HCT116 (cell line): ENCODE data around the gene PPP6R3. TPM values are rescaled to one million over a fixed set of nuclear protein-coding genes. Genes with fewer than 3 reads are reported as not detected.

ENCODE experiments used
- ATAC-seq: fragments of 200-7000 bp; cut with Tn5 transposase; 2 replicates; pipeline ENCODE4 v1.9.1; 2020; ENCODE audit warnings: mild to moderate bottlenecking, moderate library complexity
- BruUV-seq: library from RNA; stranded (reverse); fragments of 400-500 nt; replicated peaks from 2 replicates; lab custom pipeline; 2021; lab: Mats Ljungman, UMichigan
- CTCF ChIA-PET: fragments of 300-600 bp; sonication (Branson Sonifier 250); formaldehyde crosslinking; loops from one replicate; lab custom pipeline; 2021; ENCODE audit warnings: antibody characterized with exemption; lab: Charles Lee
- POLR2A ChIA-PET: fragments of 300-600, 350-600 bp; sonication (Branson Sonifier 250); formaldehyde crosslinking; loops from one replicate; lab custom pipeline; 2021; ENCODE audit warnings: antibody characterized with exemption; lab: Charles Lee
- RAD21 ChIA-PET, 2 experiments: fragments of 300-600 bp; sonication (Branson Sonifier 250); formaldehyde crosslinking; loops; one replicate each; lab custom pipeline; 2023; ENCODE audit warnings: low total read pairs in 2 of 2; ENCODE audit not compliant: uncharacterized antibody in 2 of 2, unreplicated experiment in 2 of 2, low non-redundant PET in 1 of 2; lab: Charles Lee
- DNase-seq: peaks from one replicate; pipeline ENCODE4 v3.0.0-alpha.2; 2010; ENCODE audit warnings: low read depth, low spot score
- H2AFZ ChIP-seq: fragments of 200-600 bp; shearing (Covaris generic), sonication (generic); 2 replicates; pipeline ENCODE4 v1.6.1; 2017; ENCODE audit warnings: low read depth, mixed run types, mixed read lengths, antibody characterized with exemption, low read length; ENCODE audit not compliant: poor library complexity, severe bottlenecking
- H3K27ac ChIP-seq: 2 replicates; pipeline ENCODE4 v1.5.1; 2012; ENCODE audit warnings: low read depth, low read length
- H3K27me3 ChIP-seq: fragments of 200-600 bp; sonication (generic); 2 replicates; pipeline ENCODE4 v1.6.1; 2016; ENCODE audit warnings: mixed run types, low read length, mixed read lengths; ENCODE audit not compliant: insufficient read depth
- H3K36me3 ChIP-seq, 2 experiments: fragments of 200-500 bp in 1 of 2; fragments of 200-600 bp in 1 of 2; sonication (Bioruptor generic) in 1 of 2; sonication (generic) in 1 of 2; 2 replicates each; pipeline versions ENCODE4 v1.5.1 to v1.6.1; 2014 to 2016; ENCODE audit warnings: low read length in 2 of 2, inconsistent platforms in 1 of 2, mixed read lengths in 1 of 2, mixed run types in 1 of 2; ENCODE audit not compliant: insufficient read depth in 2 of 2, control insufficient read depth in 1 of 2
- H3K4me1 ChIP-seq, 2 experiments: fragments of 200-600 bp in 1 of 2; sonication (generic) in 1 of 2; 2 replicates each; pipeline versions ENCODE4 v1.5.1 to v1.6.1; 2012 to 2017; ENCODE audit warnings: low read length in 2 of 2, inconsistent platforms in 1 of 2, mild to moderate bottlenecking in 1 of 2, mixed read lengths in 1 of 2, mixed run types in 1 of 2, moderate library complexity in 1 of 2; ENCODE audit not compliant: insufficient read depth in 2 of 2, control insufficient read depth in 1 of 2
- H3K4me2 ChIP-seq: fragments of 200-600 bp; sonication (generic); 2 replicates; pipeline ENCODE4 v1.6.1; 2017; ENCODE audit warnings: mixed run types, low read length, mixed read lengths
- H3K4me3 ChIP-seq, 2 experiments: fragments of 200-600 bp in 1 of 2; sonication (generic) in 1 of 2; replicated peaks in 1 of 2; 2 replicates each; pipeline ENCODE4 v1.5.1; 2011 to 2016; ENCODE audit warnings: low read length in 2 of 2, control low read depth in 1 of 2, low read depth in 1 of 2, mild to moderate bottlenecking in 1 of 2, mixed read lengths in 1 of 2, mixed run types in 1 of 2
- H3K79me2 ChIP-seq: fragments of 200-600 bp; sonication (generic); 2 replicates; pipeline ENCODE4 v1.6.1; 2017; ENCODE audit warnings: mild to moderate bottlenecking, mixed run types, low read length, moderate library complexity, mixed read lengths; ENCODE audit not compliant: insufficient read depth
- H3K9ac ChIP-seq: fragments of 200-600 bp; sonication (generic); 2 replicates; pipeline ENCODE4 v1.6.1; 2016; ENCODE audit warnings: low read length, mixed read lengths
- H3K9me2 ChIP-seq: fragments of 200-600 bp; sonication (generic), shearing (Covaris generic); 2 replicates; pipeline ENCODE4 v1.6.1; 2017; ENCODE audit warnings: mixed run types, mild to moderate bottlenecking, moderate library complexity; ENCODE audit not compliant: insufficient read depth
- H3K9me3 ChIP-seq, 2 experiments: fragments of 200-500 bp in 1 of 2; fragments of 200-600 bp in 1 of 2; sonication (Bioruptor generic) in 1 of 2; sonication (generic) in 1 of 2; 2 replicates each; pipeline ENCODE4 v1.6.1; 2014 to 2017; ENCODE audit warnings: low read length in 2 of 2, mixed read lengths in 2 of 2, inconsistent platforms in 1 of 2, low read depth in 1 of 2, mild to moderate bottlenecking in 1 of 2, mixed run types in 1 of 2, moderate library complexity in 1 of 2; ENCODE audit not compliant: control insufficient read depth in 1 of 2, insufficient read depth in 1 of 2
- H4K20me1 ChIP-seq: fragments of 200-600 bp; sonication (generic), shearing (Covaris generic); 2 replicates; pipeline ENCODE4 v1.6.1; 2017; ENCODE audit warnings: mixed run types, mild to moderate bottlenecking, moderate library complexity; ENCODE audit not compliant: insufficient read depth
- EGR1 ChIP-seq: IDR thresholded peaks from 2 replicates; pipeline ENCODE4 v1.6.1; 2012; ENCODE audit warnings: low read depth
- EZH2 ChIP-seq: fragments of 200-600 bp; sonication (generic); IDR thresholded peaks from 2 replicates; pipeline ENCODE4 v1.6.1; 2017; ENCODE audit warnings: antibody characterized with exemption, mixed run types
- EZH2phosphoT487 ChIP-seq: fragments of 200-600 bp; IDR thresholded peaks from 2 replicates; pipeline ENCODE4 v1.6.1; 2018; ENCODE audit warnings: antibody characterized with exemption, borderline replicate concordance
- FOSL1 ChIP-seq: IDR thresholded peaks from 2 replicates; pipeline ENCODE4 v1.6.1; 2012; ENCODE audit warnings: low read depth
- MAX ChIP-seq: IDR thresholded peaks from 2 replicates; pipeline ENCODE4 v1.6.1; 2012
- POLR2A ChIP-seq: IDR thresholded peaks from 2 replicates; pipeline ENCODE4 v1.7.0; 2011; ENCODE audit warnings: borderline replicate concordance; ENCODE audit not compliant: insufficient read depth, insufficient read length; ENCODE audit errors: extremely low read depth
- SP1 ChIP-seq: IDR thresholded peaks from 2 replicates; pipeline ENCODE4 v1.6.1; 2012; ENCODE audit warnings: low read depth
- TCF7L2 ChIP-seq: IDR thresholded peaks from 2 replicates; pipeline ENCODE4 v1.7.0; 2011; ENCODE audit warnings: borderline replicate concordance, inconsistent platforms; ENCODE audit not compliant: insufficient read depth, insufficient read length; ENCODE audit errors: extremely low read depth
- ZNF274 ChIP-seq: fragments of 200-500 bp; sonication (Bioruptor generic); IDR thresholded peaks from 2 replicates; pipeline ENCODE4 v1.6.1; 2014; ENCODE audit warnings: mild to moderate bottlenecking, low read depth, low read length, inconsistent platforms
- intact Hi-C: fragments of 100-400 bp; cut with micrococcal nuclease; formaldehyde crosslinking; loops from 2 replicates; pipeline ENCODE4 v1.10.0; 2022
- total RNA-seq: library from RNA; stranded (reverse); gene quantifications from one replicate; pipeline ENCODE4 v1.2.1, GENCODE V29; 2021; ENCODE audit not compliant: unreplicated experiment

Gene PPP6R3
- total RNA-seq, 1 experiment from 2014 or later: 113 TPM

- H3K9ac ChIP-seq: no peak overlapping the region
- H3K27me3 ChIP-seq: no peaks in the 10 kb centered on the region
- intact Hi-C loops: no loop called here
- no peaks in the 10 kb centered on the region for H3K9me3 ChIP-seq
- H3K4me1 ChIP-seq: peaks cover 0 to 9% of the 10 kb centered on the region in 2 experiments; a peak in 1 of 4 replicates
- no peak for DNase-seq
- POLR2A ChIA-PET: no interaction called here
- no peak for ATAC-seq
- no peaks in the 10 kb centered on the region for H3K79me2 ChIP-seq
- H3K4me3 ChIP-seq: no peak overlapping the region
- no peak overlapping the region for H2AFZ ChIP-seq
- H3K36me3 ChIP-seq: no peaks in the 10 kb centered on the region
- no TSS peak for BruUV-seq
- RAD21 ChIA-PET: no interaction called here
- no peak overlapping the region for H3K27ac ChIP-seq
- no peaks in the 10 kb centered on the region for H4K20me1 ChIP-seq
- H3K9me2 ChIP-seq: no peaks in the 10 kb centered on the region
- H3K4me2 ChIP-seq: no peak overlapping the region
- TF ChIP-seq TCF7L2 (no peak), SP1 (no peak)
- CTCF ChIA-PET: no interaction called here
These were observed 5.1 kb upstream of the PPP6R3 start for GRCh38 chr11:68455485-68455884.

- Histone ChIP-seq H3K27me3 (no peaks in the 10 kb centered on the region), H3K27ac (no peak overlapping the region), H3K36me3 (no peaks in the 10 kb centered on the region), H3K9me2 (no peaks in the 10 kb centered on the region), H4K20me1 (peaks cover 10% of the 10 kb centered on the region), H3K9me3 (no peaks in the 10 kb centered on the region), H3K4me3 (no peak overlapping the region), H3K9ac (no peak overlapping the region), H3K4me2 (no peak overlapping the region), H2AFZ (no peak overlapping the region), H3K79me2 (peaks cover 17% of the 10 kb centered on the region), H3K4me1 (peaks cover 7 to 18% of the 10 kb centered on the region in 2 experiments)
- TF ChIP-seq POLR2A (no peak), MAX (no peak), EZH2 (no peak), EGR1 (no peak), EZH2phosphoT487 (no peak), ZNF274 (no peak), FOSL1 (no peak)
- POLR2A ChIA-PET: no interaction called here
- no TSS peak for BruUV-seq
- intact Hi-C loops: no loop called here
- RAD21 ChIA-PET: no interaction called here
- CTCF ChIA-PET: no interaction called here
- DNase-seq: no peak
- ATAC-seq: no peak
These were observed 3.2 kb upstream of the PPP6R3 start for GRCh38 chr11:68457216-68457897.
